Dendritic cell treated with granulocyte-macrophage colony-stimulating factor and Interleukin-4, amounts not matched to agents 40 ng/mL and 50 ng/mL, for 4 days (primary cell): ENCODE data around the gene FOXM1.

ENCODE experiments used
- H3K27ac Mint-ChIP-seq: one replicate; pipeline ENCODE4 v1.8.0; 2022; ENCODE audit warnings: mild to moderate bottlenecking, mixed read lengths
- H3K27me3 Mint-ChIP-seq: one replicate; pipeline ENCODE4 v1.8.0; 2022; ENCODE audit warnings: mild to moderate bottlenecking, mixed read lengths
- H3K36me3 Mint-ChIP-seq: one replicate; pipeline ENCODE4 v1.8.0; 2022; ENCODE audit warnings: low read depth, mixed read lengths
- H3K4me1 Mint-ChIP-seq: one replicate; pipeline ENCODE4 v1.8.0; 2022; ENCODE audit warnings: low read depth, mixed read lengths
- H3K4me3 Mint-ChIP-seq: one replicate; pipeline ENCODE4 v1.8.0; 2022; ENCODE audit warnings: mild to moderate bottlenecking, moderate library complexity, mixed read lengths
- H3K9me3 Mint-ChIP-seq: one replicate; pipeline ENCODE4 v1.8.0; 2022; ENCODE audit warnings: mixed read lengths
- intact Hi-C: fragments of 100-400 bp; cut with micrococcal nuclease; formaldehyde crosslinking; loops from one replicate; pipeline ENCODE4 v1.15.0; 2022

The FOXM1 gene, protein sequence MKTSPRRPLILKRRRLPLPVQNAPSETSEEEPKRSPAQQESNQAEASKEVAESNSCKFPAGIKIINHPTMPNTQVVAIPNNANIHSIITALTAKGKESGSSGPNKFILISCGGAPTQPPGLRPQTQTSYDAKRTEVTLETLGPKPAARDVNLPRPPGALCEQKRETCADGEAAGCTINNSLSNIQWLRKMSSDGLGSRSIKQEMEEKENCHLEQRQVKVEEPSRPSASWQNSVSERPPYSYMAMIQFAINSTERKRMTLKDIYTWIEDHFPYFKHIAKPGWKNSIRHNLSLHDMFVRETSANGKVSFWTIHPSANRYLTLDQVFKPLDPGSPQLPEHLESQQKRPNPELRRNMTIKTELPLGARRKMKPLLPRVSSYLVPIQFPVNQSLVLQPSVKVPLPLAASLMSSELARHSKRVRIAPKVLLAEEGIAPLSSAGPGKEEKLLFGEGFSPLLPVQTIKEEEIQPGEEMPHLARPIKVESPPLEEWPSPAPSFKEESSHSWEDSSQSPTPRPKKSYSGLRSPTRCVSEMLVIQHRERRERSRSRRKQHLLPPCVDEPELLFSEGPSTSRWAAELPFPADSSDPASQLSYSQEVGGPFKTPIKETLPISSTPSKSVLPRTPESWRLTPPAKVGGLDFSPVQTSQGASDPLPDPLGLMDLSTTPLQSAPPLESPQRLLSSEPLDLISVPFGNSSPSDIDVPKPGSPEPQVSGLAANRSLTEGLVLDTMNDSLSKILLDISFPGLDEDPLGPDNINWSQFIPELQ

DNA sequence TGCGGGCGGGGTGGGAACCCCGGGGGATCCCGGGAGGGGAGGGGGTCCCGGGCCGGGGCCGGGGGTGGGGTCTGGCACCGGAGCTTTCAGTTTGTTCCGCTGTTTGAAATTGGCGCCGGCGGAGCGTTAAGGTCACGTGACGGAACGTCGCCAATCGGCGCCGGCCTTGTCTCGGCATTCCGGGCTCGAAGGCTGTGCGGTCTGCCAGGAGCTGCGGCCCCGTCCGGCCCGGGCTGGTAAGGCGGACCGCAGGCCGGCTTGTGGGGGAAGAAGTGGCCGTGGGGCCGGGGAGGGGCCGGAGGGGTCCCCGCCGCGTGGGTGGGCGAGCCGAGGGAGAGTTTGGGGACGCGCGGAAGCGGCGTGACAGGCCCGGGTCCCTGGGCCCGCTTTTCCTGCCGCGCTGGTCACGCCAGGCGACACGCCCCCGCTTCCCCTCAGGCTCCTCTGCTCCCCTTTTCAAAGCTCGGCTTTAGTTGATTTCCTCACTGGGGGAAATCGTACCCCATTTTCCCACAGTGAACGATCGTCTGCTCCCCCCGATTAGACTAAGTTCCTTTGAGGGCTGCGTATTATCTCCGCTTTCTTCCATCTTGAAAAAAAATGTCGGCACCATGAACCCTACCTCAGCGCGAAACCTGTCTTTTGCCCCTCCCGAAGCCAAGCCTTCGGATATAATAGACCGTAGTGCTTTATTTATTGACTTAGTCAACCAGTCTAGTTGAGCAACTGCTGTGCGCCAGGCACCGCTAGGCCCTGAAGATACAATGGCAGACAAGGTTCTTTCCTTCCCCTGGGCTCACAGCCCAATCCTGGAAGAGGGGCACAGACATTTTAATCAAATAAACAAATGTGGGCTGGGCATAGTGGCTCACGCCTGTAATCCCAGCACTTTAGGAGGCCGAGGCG is at the start of gene FOXM1, which contains the start of gene RHNO1:
TSS of gene FOXM1 (minus strand) at position 128 of the 906 bp plus-strand sequence. CDS start 2,696 bp downstream, outside the sequence.
TSS of gene RHNO1 (plus strand) at position 177 of the 906 bp plus-strand sequence. CDS start 8,144 bp downstream, outside the sequence.
- peak within 1 kb of the TSS; percentile 92 for H3K27ac Mint-ChIP-seq
- H3K9me3 Mint-ChIP-seq, result no peaks in the 10 kb centered on the region
- H3K36me3 Mint-ChIP-seq, result peaks cover 38% of the 10 kb centered on the region
- H3K4me1 Mint-ChIP-seq, result peaks cover 41% of the 10 kb centered on the region
- H3K4me3 Mint-ChIP-seq, result peak within 1 kb of the TSS; percentile 85
- H3K27me3 Mint-ChIP-seq, result no peaks in the 10 kb centered on the region
- intact Hi-C loops, result no loop called here

DNA sequence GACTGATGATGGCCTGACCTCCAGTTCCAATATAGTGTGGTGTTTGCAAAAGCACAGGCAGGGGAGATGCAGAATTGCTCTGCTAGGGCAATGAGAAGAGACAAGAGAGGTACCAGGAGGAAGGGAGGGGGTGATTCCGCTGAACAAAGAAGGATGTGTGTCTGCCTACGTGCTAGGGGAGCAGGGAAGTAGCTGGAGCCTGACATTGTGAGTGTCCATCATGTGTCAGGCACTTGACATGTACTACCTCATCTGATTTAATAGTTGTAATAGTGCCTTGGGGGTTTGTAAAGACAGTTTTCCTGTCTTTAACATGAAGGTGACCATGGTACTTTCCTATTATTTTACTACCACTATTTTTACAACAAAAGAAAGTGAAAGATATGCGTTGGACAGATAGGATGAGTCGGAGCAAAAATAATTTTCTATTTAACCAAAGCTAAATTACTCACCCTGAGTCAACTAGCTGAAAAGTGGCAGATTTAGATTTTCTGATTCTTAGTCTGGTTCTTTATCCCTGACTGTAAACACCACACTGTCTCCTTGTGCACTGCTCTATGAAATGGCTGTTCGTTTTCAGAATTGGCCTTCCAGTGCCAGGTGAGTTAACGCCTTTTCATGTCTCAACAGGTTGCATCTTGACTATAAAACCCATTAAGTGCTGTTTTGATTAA is 48.5 kb upstream of the FOXM1 start:
- intact Hi-C loops, result no loop called here
- Mint-ChIP-seq H3K9me3 (no peaks in the 10 kb centered on the region), H3K27me3 (no peaks in the 10 kb centered on the region), H3K4me3 (no peak overlapping the region), H3K27ac (no peak overlapping the region), H3K4me1 (peaks cover 7% of the 10 kb centered on the region), H3K36me3 (peaks cover 78% of the 10 kb centered on the region)

DNA sequence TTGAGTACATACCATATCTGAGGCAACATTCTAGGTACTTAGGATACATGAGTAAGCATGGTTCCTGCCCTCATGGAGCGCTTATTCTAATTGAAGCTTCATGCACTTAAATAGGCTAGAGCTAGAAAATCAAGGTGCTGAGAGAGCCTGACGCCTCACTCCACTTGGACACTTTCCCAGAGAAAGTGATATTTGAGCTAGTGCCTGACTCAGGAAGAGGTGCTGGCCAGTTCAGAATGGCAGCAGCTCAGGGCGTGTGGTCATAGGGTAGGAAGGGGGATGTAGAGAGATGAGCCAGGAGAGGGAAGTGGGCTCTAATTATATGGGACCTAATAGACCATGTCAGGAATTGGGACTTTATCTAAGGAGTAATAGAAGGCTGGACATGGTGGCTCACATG is 47.0 kb upstream of the FOXM1 start:
- Mint-ChIP-seq H3K4me3 (no peak overlapping the region), H3K9me3 (no peaks in the 10 kb centered on the region), H3K4me1 (peaks cover 7% of the 10 kb centered on the region), H3K36me3 (peaks cover 71% of the 10 kb centered on the region), H3K27ac (no peak overlapping the region), H3K27me3 (no peaks in the 10 kb centered on the region)
- intact Hi-C loops, result no loop called here

DNA sequence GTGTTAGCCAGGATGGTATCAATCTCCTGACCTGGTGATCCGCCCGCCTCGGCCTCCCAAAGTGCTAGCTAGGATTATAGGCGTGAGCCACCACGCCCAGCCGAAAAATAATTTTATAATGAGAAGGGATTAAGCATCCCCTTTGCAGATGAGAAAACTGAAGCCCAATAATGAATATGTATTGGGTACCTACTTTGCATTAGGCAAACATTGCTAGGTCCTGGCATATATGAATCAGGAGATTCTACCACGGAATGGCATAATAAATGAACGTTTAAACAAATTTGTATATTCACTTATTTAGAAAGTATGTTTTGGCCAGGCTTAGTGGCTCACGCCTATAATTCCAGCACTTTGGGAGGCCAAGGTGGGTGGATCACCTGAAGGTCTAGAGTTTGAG is 46.1 kb upstream of the FOXM1 start:
- H3K9me3 Mint-ChIP-seq, result no peaks in the 10 kb centered on the region
- peaks cover 70% of the 10 kb centered on the region for H3K36me3 Mint-ChIP-seq
- no peaks in the 10 kb centered on the region for H3K27me3 Mint-ChIP-seq
- peaks cover 7% of the 10 kb centered on the region for H3K4me1 Mint-ChIP-seq
- H3K4me3 Mint-ChIP-seq, result no peak overlapping the region
- intact Hi-C loops, result no loop called here
- no peak overlapping the region for H3K27ac Mint-ChIP-seq

DNA sequence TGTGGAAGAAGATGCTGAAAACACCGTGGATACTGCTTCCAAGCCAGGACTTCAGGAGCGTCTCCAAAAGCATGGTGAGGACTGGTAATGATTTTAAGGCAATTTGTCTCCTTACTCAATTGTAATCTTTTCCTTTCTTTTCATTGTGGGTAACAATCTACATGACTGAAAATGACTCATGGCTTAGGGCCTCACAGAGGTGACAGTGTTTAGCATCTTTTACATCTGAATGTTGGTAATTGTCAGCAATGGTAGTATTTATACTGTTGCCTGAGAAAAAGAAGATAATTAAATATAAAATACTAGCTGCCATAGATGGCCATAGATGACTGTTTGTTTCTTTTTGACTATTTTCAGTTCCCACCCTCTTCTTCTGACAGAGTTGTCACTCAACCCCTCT is 45.4 kb upstream of the FOXM1 start:
- H3K27ac Mint-ChIP-seq, result no peak overlapping the region
- H3K9me3 Mint-ChIP-seq, result no peaks in the 10 kb centered on the region
- no peaks in the 10 kb centered on the region for H3K27me3 Mint-ChIP-seq
- H3K4me1 Mint-ChIP-seq, result peaks cover 7% of the 10 kb centered on the region
- intact Hi-C loops, result no loop called here
- H3K4me3 Mint-ChIP-seq, result no peak overlapping the region
- H3K36me3 Mint-ChIP-seq, result peaks cover 65% of the 10 kb centered on the region

DNA sequence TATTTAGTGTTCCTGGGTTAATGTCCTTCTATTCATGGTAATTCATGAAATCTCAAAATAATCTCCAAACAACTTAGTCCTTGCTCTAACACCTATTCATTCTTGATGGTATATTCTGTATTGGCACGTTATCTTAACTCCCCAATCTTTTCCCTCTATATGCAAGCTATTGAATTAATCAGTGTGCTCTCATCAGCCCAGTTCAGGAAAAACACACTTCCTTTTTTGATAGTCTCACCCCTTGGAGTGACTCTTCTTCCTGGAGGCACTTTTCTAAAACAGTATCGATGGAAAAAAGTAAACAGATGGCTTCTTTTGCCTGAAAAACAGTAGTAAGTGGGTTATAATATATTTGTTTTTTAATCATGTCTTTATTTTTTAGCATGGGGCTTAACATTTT is 42.3 kb upstream of the FOXM1 start:
- Mint-ChIP-seq H3K27me3 (no peaks in the 10 kb centered on the region), H3K9me3 (no peaks in the 10 kb centered on the region), H3K4me3 (no peak overlapping the region), H3K27ac (no peak overlapping the region), H3K4me1 (no peaks in the 10 kb centered on the region), H3K36me3 (peaks cover 50% of the 10 kb centered on the region)
- intact Hi-C loops, result no loop called here

DNA sequence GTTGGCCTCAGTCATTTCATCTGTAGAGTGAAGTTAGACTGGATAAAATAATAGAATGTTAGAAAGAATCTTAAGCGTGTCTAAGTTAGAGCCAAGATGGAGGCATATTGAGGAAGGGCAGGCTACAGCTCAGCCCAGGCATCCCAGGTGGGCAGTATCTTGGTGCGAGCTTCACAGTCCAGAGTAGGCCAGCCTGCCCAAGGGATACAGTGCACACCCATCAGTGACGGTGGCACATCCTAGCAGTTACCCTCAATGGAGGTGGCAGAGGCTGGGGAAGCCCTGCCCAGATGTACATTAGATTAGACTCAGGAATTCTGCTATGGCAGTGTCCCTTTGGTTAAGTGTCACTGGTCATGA is 35.2 kb upstream of the FOXM1 start:
- Mint-ChIP-seq H3K27me3 (no peaks in the 10 kb centered on the region), H3K4me3 (no peak overlapping the region), H3K27ac (no peak overlapping the region), H3K9me3 (no peaks in the 10 kb centered on the region), H3K4me1 (peaks cover 5% of the 10 kb centered on the region), H3K36me3 (peaks cover 27% of the 10 kb centered on the region)
- intact Hi-C loops, result no loop called here

DNA sequence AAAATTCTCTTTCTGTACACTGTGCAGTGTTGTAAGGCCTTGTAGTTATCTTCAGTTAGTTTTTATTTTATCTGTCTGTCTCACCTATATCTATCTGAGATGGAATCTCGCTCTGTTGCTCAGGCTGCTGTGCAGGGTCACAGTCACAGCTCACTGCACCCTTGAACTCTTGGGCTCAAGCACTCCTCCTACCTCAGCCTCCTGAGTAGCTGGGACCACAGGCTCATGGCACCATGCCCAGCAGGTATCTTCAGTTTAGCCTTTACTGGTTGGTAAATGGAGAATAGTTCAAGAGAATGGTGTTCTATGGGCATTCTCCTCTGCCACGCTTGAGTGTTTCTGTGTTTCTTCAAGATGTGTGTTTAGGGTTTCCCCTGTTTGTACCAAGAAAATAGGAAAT is 27.3 kb upstream of the FOXM1 start:
- Mint-ChIP-seq H3K27ac (peak overlapping the region; percentile 53), H3K9me3 (no peaks in the 10 kb centered on the region), H3K4me3 (no peak overlapping the region), H3K36me3 (no peaks in the 10 kb centered on the region), H3K27me3 (no peaks in the 10 kb centered on the region), H3K4me1 (peaks cover 5% of the 10 kb centered on the region)
- intact Hi-C loops, result no loop called here

DNA sequence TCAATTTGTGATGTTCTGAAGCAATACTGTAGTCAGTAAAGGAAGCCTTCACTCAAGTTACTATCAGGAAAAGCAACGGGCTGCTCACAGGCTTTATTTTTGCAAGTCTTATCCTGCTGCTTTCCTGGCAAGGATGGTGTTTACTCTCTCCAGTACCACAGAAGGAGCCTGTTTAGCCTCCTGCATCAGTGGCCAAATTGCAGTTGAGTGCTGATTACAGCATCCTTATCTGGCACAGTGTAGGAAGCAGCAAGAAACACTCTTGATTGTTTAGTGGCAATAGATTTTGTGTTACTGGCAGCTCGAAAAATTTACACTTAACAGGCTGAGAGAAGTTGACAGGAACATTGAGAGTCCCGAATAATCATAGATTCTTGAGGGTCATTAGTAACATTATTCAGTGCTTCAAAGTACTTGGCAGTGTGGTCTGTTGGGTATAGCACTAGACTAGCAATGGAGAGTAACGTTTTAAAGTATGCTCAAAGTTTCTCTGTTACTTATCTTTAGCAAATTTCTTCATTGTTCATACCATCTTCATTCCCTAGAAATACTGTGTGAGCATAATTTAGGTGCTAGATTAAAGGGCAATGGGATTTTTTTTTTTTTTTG is 25.4 kb upstream of the FOXM1 start:
- Mint-ChIP-seq H3K4me3 (no peak overlapping the region), H3K36me3 (no peaks in the 10 kb centered on the region), H3K27me3 (no peaks in the 10 kb centered on the region), H3K4me1 (no peaks in the 10 kb centered on the region), H3K27ac (no peak overlapping the region), H3K9me3 (no peaks in the 10 kb centered on the region)
- intact Hi-C loops, result no loop called here

DNA sequence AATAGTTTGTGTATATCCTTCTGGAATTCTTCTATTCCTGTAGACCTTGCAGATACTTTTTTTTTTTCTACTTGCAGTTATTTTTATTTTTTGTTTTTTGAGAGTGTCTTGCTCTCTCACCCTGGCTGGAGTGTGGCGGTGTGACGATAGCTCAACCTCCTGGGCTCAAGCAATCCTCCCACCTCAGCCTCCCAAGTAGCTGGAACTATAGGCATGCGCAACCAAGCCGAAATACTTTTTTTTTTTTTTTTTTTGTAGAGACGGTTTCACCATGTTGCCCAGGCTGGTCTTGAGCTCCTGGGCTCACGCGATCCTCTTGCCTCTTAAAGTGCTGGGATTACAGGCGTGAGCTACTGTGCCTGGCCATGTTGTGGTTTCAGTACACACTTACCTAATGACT is 23.7 kb upstream of the FOXM1 start:
- Mint-ChIP-seq H3K4me3 (no peak overlapping the region), H3K27me3 (no peaks in the 10 kb centered on the region), H3K27ac (no peak overlapping the region), H3K36me3 (no peaks in the 10 kb centered on the region), H3K9me3 (no peaks in the 10 kb centered on the region), H3K4me1 (no peaks in the 10 kb centered on the region)
- intact Hi-C loops, result no loop called here

DNA sequence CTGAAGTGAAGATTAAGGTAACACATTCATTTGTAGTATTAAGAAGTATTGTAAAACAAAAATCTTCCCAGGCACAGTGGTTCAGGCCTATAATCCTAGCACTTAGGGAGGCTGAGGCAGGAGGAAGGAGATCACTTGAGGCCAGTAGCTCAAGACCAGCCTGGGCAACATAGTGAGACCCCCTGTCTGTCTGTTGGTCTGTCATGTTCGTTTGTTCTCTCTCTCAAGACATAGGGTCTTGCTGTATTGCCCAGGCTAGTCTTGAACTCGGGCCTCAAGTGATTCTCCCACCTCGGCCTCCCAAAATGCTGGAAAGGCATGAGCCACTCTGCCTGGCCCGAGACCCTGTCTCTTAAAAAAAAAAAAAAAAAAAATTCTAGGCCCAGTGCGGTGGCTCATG is 20.4 kb upstream of the FOXM1 start:
- Mint-ChIP-seq H3K9me3 (no peaks in the 10 kb centered on the region), H3K36me3 (no peaks in the 10 kb centered on the region), H3K27me3 (no peaks in the 10 kb centered on the region), H3K4me3 (no peak overlapping the region), H3K4me1 (no peaks in the 10 kb centered on the region), H3K27ac (no peak overlapping the region)
- intact Hi-C loops, result no loop called here

DNA sequence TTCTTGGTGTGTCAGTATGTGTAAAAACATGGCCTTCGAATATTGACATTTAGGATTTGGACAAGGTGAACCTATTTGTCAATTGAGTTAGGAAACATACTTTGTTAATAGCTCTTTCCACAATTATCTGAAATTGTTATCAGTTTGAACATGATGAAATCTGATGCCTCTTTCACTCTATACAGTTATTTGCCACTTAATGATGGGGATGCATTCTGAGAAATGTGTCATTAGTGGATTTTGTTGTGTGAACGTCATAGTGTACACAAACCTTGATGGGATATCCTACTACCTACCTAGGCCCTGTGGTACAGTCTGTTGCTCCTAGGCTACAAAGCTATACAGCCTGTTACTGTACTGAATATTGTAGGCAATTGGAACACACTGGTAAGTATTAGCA is 18.5 kb upstream of the FOXM1 start:
- no peaks in the 10 kb centered on the region for H3K9me3 Mint-ChIP-seq
- no peak overlapping the region for H3K27ac Mint-ChIP-seq
- intact Hi-C loops, result no loop called here
- peaks cover 7% of the 10 kb centered on the region for H3K4me1 Mint-ChIP-seq
- no peaks in the 10 kb centered on the region for H3K27me3 Mint-ChIP-seq
- no peak overlapping the region for H3K4me3 Mint-ChIP-seq
- no peaks in the 10 kb centered on the region for H3K36me3 Mint-ChIP-seq

DNA sequence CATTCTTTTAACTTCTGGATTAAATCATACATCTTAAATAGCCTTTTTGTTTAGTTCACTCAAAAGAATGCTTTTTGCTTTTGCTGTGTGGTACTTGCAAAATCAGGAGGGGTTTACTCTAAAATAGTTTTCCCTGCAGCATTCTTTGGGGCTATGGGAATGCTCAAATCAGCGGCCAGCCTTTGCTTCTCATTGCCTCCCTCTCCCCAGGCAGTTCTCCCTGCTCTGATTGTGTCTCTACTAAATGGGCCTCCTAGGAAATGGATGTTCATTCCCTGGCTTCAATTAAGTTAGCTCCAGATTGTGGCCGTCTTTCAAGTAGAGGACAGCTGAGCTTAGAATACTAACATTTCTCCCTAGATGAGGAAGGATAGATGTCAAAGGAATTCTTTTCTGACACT is 18.1 kb upstream of the FOXM1 start:
- Mint-ChIP-seq H3K27ac (no peak overlapping the region), H3K9me3 (no peaks in the 10 kb centered on the region), H3K4me1 (peaks cover 11% of the 10 kb centered on the region), H3K36me3 (no peaks in the 10 kb centered on the region), H3K4me3 (no peak overlapping the region), H3K27me3 (no peaks in the 10 kb centered on the region)
- intact Hi-C loops, result no loop called here
